Hindlimb muscle (tissue), 1 donor: ENCODE results near the gene SH3YL1. TPM values are rescaled to one million over a fixed set of nuclear protein-coding genes. Genes with fewer than 3 reads are reported as not detected.
A peak's percentile ranks its signal among the peaks of the same experiment; 100 is the strongest.

Source experiments
- DNase-seq: peaks from one replicate; pipeline ENCODE4 v3.0.0-alpha.2; 2013
- polyA plus RNA-seq: library from polyadenylated mRNA; unstranded; fragments of 120-200 nt; gene quantifications from one replicate; pipeline ENCODE4 v1.2.1, GENCODE V29; 2013; ENCODE audit not compliant: insufficient read length

SH3YL1 gene, protein sequence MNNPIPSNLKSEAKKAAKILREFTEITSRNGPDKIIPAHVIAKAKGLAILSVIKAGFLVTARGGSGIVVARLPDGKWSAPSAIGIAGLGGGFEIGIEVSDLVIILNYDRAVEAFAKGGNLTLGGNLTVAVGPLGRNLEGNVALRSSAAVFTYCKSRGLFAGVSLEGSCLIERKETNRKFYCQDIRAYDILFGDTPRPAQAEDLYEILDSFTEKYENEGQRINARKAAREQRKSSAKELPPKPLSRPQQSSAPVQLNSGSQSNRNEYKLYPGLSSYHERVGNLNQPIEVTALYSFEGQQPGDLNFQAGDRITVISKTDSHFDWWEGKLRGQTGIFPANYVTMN
- 35.7 TPM for polyA plus RNA-seq

DNA sequence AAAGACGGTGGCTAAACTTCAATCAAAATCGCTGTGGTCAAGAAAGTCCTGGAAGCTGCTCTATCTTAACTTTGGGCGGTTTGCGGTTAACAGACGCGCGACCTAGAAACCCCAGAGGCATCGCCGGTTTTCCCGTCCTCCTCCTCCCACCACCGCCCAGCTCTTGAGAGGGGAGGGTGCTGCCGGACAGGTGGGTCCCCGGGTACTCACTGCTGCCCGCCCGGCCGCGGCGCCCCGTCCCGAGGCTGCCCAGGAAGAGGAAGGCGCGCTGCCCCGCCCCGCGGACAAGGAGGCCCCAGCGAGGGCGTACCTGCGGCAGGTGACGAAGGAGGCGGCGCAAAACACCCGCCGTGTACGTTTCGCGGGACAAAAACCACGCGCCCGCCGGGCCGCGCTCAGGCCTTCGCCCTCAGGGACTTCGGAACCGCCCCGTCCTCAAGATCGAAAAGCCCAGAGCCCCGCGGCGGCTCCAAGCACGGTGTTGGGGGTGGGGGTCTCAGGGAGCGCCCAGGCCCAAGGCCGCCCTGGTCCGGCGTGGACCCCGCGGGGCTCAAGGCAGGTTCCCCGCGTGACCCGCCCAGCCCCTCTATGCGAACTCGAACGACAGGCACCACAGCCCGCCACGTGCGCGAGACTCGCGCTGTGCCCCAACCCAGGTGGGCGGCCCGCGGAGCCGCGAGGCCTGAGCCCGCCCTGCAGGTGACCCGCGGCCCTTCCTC, at the start of gene SH3YL1:
Gene SH3YL1 (minus strand): TSS at position 259 of the 719 bp plus-strand sequence. CDS start 48 bp downstream, at position 211.
- DNase-seq, result no peak

DNA sequence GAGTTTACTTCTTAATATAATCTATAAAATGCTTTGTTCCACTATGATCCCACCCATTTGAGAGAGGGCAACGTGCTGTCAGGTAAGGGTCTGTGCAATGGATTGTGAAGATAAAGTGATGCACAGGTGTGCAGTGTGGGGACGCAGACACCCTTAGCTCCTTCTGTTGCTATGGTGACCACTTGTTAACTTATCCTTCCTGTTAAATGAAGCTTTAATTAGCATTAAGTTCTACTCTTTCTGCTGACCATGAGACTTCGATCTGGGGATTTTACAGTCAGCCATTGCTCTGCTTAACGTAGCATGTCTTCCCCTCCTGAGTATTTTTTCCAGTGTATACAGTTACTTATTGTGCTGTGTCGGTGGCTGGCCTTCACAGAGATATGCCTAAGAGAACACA, 47.2 kb upstream of the SH3YL1 start:
- no peak for DNase-seq

DNA sequence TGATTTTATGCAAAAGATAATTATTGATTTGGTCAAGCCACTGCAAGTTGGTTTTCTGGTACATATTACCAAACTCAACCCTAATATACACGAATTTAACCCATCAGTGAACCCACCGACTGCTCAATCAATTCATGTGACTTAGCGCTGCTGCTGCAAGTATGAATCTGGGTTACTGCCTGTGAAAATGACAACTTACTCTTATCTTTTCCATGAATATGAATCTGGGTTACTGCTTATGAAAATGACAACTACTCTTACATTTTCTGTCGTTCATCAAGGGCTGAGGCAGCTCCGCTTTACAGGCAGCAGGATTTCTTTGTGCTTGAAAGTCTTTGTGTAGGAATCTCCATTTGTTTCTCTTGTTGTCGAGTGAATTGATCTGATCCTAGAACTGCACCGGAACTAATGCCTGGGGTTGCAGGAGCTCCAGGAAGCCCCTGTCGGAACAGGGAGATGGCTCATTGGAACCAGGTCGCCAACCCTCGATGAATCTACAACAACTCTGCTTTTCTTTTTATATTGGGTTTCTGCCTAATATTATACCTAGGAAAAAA, 46.2 kb upstream of the SH3YL1 start:
- DNase-seq, result no peak

DNA sequence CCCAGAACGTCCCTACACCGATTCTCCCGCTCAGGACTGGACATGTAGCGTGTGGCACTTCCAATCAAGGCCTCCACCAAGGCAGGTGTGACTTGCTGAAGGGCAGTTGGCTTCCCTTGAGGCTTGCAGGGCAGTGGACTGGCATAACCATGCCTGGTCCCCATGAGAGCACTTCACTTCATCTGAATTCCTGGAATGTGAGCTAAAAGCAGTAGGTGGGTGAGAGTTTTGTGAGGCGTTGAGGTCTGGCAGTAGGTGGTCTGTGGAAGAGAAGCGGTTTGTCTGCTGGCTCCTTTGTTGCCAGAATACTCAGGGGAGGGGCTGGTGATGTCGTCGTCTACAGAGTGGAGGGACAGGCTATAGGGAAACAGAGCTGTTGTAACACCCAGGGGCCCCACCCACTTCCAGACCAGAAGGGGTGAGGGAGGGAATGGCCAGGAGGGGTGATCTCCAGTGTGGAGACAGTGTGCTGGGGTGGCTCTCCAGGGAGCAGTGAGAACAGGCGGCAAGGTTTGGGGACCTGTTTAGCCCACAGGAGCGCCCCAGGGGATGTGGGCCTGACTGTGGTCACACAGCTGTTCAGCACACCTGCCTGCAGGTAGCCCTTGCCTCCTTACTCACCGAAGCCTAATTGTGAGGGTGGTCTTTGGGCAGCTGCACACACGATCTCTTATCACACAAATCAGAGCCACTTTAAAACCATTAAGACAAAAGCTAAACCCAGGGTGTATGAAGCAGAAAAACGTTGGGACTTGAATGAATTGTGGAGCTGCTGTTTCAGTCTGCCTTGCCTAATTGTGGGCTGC, 45.5 kb upstream of the SH3YL1 start:
- no peak for DNase-seq

DNA sequence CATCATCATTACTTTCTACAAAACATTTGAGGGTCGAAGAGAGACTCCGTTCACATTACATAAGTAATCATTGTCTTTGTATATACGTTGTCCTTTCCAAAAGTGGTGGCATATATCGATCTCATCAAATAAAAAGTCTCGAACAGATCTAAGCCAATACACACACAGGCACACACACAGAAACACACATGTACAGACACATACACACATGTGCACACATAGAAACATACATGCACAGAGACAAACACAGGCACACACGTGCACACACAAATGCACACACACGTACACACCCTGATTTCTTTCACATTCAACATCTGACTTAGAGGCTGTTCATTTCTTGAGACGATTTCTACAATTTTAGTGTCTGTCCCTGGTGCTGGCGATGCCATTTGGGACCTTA, 41.5 kb upstream of the SH3YL1 start:
- no peak for DNase-seq

DNA sequence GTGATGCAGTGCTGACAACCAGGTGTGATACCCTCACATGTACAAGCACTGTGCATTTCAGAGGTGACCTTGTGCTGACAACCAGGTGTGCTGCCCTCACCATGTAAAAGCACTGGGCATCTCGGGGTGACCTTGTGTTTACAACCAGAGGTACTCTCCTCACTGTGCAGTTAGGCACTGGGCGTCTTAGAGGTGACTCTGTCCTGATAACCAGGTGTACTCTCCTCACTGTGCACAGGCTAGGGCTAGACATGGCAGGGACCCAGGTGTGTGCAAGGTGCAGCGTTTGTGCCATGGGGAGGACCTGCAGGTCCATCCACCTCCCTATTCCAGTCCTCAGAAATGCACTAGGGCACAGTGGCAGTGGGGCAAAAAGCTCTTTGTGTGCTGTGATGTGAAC, 32.5 kb upstream of the SH3YL1 start:
- no peak for DNase-seq

DNA sequence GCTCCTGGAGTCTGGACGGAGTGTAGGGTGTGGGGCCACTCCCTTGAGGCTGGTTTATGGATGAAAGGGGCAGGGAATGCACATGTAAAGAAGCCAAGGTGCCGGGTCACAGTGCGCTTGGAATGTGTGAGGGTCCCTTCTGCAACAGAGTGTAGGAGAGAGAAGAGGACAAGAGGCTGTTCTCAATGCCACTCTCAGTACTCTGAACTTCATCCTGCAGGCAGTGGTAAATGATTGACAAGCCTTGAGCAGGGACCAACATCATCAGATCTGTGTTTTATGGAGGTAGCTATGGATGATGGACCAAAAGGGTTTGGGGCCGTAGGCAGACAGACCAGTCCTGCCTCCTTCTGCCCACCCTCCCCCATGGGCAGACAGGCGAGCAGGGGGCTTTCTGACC, 31.3 kb upstream of the SH3YL1 start:
- no peak for DNase-seq

DNA sequence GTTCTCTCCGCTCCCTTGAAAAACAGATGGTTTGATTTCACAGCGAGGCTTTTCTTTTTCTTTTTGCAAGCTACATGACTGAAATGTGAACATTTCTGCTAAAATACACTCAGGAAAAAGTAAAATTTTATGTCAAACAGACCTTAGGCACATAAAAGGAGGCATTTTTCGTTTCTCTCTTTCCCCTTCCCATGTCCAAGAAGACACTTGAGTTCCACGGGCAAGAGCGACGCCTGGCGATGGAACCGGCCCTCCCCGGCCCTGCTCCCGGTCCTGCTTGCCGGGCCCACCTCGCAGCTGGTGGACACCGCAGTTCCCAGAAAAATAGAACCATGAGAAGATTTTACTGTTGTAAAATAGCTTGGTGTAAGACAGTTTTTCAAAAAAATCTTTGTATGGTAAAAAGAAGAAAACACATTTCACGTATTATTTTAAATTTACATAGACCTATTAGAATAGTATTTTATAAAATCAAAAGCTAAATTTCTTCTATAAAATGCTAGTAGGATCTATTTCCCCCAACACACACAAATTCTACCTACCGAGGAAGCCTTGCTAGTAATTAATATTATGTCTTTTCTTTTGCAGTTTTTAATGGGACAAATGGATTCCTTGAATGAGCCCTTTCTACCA, 26.4 kb upstream of the SH3YL1 start:
- peak; percentile 84 for DNase-seq

DNA sequence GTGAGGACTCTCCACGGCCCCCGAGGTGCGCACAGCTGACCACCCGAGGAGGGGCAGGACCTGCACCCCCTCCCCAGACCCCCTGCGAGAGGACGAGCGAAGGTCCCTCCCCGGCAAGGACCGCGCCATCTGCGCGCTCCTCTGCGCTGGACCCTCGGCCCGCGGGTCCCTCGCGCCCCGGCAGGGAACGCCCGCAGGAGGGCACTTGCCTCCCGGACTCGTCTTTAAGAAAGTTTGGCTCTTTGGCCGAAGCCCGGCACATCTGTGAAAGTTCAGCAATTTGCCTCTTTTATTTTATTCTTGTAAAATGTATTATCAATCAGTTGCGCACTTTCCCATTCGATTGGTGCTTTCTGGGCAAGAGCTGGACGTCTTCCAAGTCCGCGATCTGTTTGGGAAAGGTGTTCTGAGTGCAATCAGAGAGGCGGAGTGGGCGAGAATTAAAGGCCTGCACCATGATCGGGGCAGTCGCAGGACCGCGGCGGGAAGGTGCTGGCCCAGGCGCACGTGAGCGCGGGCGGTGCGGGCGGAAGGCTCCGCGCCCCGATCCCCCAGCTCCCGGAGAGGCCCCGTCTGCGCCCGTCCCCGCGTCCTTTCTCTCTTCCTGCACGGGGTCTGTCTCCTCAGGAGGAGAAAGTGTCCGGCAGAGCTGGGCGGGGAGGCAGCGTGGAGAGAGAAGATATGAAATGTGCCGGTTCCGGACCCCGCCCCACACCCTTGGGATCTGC, 25.7 kb upstream of the SH3YL1 start:
- DNase-seq, result peak; percentile 23

DNA sequence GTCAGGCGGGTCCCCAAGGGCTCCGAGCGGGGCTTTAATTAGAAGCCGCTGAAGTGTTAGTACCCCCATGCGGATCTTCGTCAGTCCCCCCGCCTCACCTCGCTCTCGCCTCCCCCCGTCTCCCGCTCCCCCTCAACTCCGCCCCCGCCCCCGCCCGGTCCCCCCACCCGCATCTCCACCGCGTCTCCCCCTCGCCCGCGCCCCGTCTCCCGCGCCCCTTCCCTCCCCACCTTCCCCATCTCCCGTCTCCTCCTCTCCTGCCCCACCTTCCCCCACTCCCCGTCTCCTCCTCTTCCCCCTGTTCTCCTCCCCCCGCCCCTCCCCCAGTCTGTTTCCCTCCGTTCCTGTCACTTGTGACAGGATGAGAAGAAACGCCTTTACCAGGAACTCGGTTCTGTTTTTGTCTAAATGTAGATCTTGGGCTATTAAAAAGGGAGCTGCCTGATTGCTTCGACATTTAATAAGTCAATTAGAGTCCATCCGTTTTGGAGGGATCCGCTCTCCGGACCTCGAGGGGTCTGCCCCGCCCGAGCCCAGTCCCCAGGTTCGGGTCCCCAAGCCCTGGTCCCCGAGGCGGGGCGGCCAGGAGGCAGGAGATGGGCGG, 25.0 kb upstream of the SH3YL1 start:
- no peak for DNase-seq

DNA sequence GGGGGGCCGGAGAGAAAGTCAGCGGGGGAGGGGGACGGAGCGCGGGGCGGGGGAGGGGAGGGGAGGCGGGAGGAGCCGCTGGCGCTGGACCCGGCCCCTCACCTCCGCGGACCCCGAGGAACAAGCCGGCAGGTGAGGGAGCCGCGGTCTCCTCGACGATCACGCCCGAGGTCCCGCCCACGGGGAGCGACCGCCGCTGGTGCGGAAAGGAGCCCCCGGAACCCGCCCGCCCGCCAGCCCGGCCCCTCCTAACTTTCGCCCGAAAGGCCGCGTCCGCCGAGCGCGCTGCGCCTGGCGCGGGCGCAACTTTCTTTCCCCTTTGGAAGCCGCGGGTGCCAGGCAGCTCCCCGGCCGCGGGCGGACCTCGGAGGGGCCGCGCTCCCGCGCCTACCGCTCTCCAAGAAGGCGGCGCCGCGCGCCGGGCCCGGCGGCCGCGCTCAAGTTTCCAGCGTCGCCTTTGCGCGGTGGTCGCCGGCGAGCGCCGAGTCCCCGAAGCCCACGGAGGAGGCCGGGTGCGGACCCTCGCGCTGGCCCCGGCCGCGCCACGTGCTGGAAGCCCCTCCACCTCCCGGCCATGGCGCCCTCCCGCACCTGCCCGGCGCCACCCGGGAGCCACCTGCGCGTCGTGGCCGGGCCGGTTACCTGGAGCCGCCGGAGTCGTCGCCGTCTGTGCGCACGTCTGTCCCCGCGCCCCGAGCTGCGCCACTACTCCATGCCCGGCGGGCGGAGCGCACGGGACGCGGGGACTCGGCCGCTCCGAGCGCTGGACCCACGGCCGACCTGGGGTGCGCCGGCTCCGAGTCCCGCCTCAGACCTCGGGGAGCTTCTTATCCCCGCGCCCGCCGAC, 24.3 kb upstream of the SH3YL1 start, which contains the start of gene ALKAL2:
Gene ALKAL2 (minus strand): TSS at position 181 of the 847 bp plus-strand sequence. CDS start 256 bp downstream, outside the sequence.
- DNase-seq, result peak; percentile 21

DNA sequence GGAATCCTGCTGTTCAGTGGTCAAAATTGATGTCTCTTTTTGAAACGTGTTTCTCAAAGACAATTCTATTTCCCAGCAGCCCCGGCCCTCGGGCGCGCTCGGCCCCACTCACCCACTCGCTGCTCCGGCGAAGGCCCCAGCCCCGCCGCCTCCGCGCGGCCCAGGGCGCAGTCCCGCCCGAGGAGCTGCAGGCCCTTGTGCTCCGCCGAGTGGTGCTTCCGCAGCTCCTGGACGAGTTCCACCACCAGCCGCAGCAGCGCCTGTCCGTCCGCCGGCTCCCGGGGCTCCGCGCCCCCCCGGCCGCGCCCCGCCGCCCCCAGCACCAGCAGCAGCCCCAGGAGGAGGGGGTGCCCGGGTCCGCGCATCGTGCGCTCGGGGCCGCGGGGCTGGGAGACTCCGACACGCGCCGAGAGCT, 23.6 kb upstream of the SH3YL1 start:
- DNase-seq, result peak; percentile 44

DNA sequence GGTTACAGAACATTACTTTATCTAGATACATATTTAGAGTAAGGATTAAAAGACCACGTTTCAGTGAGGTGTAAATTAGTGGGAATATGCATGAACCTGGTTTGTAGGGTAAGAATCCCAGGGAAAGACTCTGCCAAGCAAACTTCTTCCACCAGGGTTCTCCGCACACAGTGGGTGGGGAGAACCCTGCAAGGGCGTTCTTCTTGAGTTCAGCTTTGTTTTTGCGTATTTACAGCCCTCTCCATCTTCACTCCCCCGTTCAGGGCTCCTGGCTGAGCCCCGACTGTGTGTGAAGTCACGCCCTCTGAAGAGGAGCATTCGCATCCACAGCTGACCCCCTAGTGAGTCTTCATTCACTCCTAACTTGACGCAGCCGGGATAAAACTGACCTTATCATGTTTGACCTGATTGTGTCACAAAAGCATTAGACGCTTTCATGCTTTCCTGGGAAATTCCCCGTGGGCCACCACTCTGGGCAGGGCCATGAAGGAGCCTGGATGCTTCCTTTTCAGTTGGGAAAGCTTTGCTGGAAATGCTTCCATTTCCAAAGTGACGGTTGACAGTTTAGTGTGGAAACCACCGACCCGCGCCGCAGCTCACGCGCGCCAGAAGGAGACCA, 23.1 kb upstream of the SH3YL1 start:
- no peak for DNase-seq

DNA sequence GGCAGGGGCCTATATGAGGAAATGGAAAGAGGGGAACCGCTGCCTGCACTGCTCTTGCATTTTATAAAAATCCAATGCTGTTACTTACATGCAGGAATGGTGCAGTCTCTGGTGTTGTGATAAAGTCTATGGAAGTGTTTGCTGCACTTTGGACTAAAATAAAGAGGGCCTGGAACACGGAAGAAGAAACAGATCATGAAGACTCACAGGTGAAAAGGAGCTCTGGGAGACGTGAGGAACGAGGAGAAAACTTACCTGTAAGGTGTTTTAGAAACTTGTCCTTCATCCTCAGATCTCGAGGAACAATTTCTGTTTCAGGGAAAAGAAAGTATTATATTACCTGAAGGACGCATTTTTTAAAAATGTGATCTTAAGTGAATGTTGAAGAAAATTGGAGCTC, 22.2 kb upstream of the SH3YL1 start:
- DNase-seq, result no peak

DNA sequence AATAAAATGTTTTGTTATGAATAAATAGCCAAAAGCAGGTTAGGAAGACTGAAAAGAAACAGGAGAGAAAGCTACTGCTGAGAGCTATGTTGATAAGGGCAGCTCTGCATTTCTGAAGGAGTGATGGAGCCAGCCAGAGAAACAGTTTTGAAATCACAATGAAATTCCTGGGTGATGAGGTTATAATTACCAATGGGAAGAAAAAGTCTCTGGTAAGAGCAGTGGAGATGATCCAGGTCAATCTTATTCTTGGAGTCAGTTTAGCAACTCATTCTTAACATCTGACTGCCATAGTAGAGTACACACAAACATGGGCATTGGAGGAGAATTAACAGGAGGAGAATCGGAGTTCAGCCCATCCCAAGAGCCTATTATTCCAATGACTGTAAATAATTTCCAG, 21.7 kb upstream of the SH3YL1 start:
- DNase-seq, result no peak

DNA sequence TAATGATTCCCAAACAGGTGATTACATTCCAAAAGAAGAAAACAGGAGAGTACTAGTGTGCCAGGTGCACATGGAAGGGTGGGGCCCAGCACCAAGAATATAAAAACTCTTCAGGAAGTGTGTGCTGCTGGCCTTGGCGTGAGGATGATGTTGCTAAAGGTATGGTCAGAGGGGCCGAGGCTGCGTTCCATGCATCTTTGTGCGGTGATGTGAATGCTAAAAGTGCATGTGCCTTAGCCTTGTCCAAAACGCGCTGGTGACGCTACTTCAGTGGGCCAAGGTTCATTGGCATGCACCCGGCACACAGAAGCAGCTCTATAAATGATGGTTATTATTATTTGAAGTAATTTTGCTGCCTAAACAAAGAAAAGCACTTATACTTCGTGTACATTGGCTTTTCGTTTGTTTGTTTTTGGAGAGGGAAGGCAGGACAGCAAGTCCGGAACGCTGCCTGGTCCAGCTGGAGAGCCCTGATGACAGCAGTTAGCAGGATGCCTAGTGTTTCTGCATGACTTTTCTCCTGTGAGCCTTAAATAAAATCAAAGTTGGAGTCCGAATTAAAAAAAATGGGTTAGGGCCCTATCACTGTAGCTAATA, 21.2 kb upstream of the SH3YL1 start:
- DNase-seq, result no peak

DNA sequence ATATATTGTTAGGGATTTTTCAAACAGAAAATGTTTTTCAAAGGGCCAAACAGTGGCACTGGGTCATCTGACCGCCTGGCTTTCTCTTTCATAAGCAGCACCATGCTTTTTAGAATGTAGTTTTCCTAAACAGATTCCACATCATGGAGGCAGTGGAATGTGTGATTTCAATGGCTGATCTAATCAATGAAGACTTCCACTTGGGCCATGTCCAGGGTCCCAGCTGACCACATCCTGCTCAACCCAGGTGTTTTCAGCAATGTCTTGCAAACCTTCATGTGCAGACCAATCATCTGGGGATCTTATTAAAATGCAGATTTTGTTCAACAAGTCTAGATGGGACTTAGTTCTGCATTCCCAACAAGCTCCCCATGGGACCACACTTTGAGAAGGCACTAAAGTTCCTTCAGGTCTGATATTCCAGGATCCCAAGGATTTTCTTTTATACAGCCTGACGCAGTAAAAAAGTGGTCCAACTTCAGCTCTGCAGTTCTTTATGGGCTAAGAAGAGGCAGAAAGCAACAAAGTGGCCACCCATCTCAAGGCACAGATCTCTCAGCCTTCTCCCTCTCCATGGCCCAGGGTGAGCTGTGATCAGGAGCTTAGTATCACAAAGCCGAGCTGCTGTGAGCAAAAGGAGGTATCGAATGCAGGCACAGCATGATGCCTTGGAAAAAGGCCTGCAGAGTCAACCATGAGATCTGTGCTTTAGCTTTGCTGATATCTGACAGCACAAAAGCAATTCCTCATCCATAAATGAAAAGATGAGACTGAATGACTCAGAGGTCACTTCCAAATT, 20.4 kb upstream of the SH3YL1 start:
- no peak for DNase-seq
